Nasal cavity respiratory epithelium epithelial cell of viscerocranial mucosa (primary cell): ENCODE results near the gene TPRG1. TPM values are rescaled to one million over a fixed set of nuclear protein-coding genes. Genes with fewer than 3 reads are reported as not detected.

Experiments used
- total RNA-seq: library from RNA; depleted of rRNA; stranded (reverse); fragments of >200 nt; gene quantifications from 2 replicates; pipeline ENCODE4 v1.2.3, GENCODE V29; 2014

The TPRG1 gene
- total RNA-seq: 0.34 and 1.3 TPM in 2 replicates

DNA sequence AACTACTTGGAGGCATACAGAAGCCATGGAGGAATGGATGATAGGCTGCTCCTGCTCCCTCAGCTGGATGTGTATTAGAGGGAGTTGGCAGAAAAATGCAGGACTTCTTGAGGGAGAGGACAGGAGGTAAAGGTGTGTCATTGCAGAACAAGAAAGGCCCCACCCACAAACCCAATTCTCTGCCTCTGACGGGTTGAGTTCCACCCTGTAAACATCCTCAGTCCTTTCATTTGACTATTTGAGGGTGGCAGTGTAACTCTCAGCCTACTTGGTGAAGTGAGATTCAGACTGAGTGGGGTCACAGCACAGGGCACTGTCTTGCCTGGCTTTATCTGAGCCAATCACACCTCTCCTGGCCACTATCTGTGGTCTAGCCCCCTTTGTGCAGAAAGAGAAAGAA is at the start of gene TPRG1:
TSS of gene TPRG1 (plus strand) at position 265 of the 400 bp plus-strand sequence. CDS start 35,414 bp downstream, outside the sequence.

